ENCODE results near the gene SAFB2.

GRCh38 chr19:5628461-5628860, 5.9 kb upstream of the SAFB2 start:
- TF ChIP-seq CTCF (IDR thresholded peaks at IDR 0.05) = no peak
- no peak for TF ChIP-seq POLR2AphosphoS5 (IDR thresholded peaks at IDR 0.05)
- no peak for TF ChIP-seq POLR2A (IDR thresholded peaks at IDR 0.05)

Data from gastroesophageal sphincter (tissue), 3 donors.